Endometrial microvascular endothelial cells (primary cell): Measurements from ENCODE around the gene PDZD7. TPM values are rescaled to one million over a fixed set of nuclear protein-coding genes. Genes with fewer than 3 reads are reported as not detected.

ENCODE experiments used
- in situ Hi-C: cut with HindIII; loops from 2 replicates; pipeline ENCODE4 v1.10.0; 2017; ENCODE audit warnings: low sequenced_read_pairs, low pct_unique_long_range_greater_than_20kb; ENCODE audit errors: inconsistent ontology term
- total RNA-seq: library from RNA; depleted of rRNA; stranded (reverse); fragments of >200 nt; gene quantifications from one replicate; pipeline ENCODE4 v1.2.3, GENCODE V29; 2015; ENCODE audit errors: inconsistent ontology term

Gene PDZD7
- total RNA-seq = 1.1 TPM

GRCh38 chr10:101031128-101031795, at the start of gene PDZD7, which contains the start of gene SFXN3:
TSS of gene PDZD7 (minus strand) at chr10:101031129. CDS start at chr10:101030219, 910 bp downstream.
TSS of gene SFXN3 (plus strand) at chr10:101031234. CDS start at chr10:101034695, 3,461 bp downstream.
- in situ Hi-C loops = no loop called here

DNA sequence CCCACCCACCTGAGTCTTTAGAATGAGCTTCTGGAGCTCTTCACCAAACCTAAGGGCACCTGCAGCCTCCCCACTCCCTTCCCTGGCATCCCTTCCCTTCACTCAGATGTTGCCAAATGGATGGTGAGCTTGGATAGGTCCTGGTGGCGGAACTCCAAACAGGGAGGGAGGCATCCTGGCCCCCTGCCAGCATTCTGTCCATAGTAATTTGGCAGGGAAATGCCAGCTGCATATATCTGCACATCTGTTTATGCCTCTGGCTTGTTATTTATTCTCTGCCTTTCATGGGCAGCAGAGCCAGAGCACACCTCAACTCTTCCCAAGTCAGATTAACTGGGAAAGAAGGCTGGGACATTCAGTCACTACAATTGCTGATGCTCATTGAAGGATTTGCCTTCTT, 48.9 kb upstream of the PDZD7 start:
- in situ Hi-C loops = no loop called here

- in situ Hi-C loops = no loop called here
These were observed 45.7 kb upstream of the PDZD7 start for GRCh38 chr10:101076630-101077029.

- in situ Hi-C loops = no loop called here
These were observed 44.8 kb upstream of the PDZD7 start for GRCh38 chr10:101075775-101076174.

- in situ Hi-C loops = no loop called here
These were observed 42.7 kb upstream of the PDZD7 start for GRCh38 chr10:101073631-101074030.

DNA sequence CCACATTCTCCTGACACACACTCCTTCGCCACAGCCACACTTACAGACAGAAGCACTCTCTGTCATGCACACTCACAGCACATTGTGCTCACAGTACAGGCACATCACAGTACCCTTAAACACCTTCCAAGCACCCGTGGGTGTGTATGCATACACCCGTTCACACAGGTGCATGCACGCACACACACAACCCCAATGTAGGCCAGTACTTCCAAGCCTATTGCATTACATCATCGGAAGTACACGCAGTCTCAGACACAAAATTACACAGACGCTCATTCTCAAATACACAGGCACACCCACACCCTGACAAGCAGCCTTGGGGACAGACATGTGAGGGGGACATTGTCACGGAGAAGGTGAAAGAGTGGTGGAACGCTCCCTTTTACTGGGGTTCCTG, 42.0 kb upstream of the PDZD7 start:
- in situ Hi-C loops = no loop called here

GRCh38 chr10:101071885-101072433, 41.0 kb upstream of the PDZD7 start:
- in situ Hi-C loops = no loop called here

GRCh38 chr10:101071267-101071884, 40.4 kb upstream of the PDZD7 start:
- in situ Hi-C loops = no loop called here

DNA sequence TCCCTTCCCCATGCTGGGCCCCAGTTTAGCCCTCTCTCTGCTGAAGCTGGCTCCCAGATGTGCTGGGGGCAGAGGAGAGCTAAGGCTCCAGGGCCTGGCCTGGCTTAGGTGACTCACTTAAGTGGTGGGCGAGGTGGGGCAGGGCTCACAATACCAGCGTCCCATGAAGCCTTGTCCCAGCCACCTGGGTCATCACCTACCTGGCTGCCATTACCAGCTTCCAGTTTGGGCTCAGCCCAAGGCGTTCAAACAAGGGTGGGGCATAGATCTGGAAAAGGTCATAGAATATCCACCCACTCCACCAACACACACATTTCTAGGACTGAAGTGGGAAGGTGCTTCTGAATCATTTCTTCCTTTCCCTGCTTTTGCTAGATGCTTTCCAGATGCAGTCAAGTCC, 39.2 kb upstream of the PDZD7 start:
- in situ Hi-C loops = no loop called here

- in situ Hi-C loops = no loop called here
These were observed 38.5 kb upstream of the PDZD7 start for GRCh38 chr10:101069441-101069840.

DNA sequence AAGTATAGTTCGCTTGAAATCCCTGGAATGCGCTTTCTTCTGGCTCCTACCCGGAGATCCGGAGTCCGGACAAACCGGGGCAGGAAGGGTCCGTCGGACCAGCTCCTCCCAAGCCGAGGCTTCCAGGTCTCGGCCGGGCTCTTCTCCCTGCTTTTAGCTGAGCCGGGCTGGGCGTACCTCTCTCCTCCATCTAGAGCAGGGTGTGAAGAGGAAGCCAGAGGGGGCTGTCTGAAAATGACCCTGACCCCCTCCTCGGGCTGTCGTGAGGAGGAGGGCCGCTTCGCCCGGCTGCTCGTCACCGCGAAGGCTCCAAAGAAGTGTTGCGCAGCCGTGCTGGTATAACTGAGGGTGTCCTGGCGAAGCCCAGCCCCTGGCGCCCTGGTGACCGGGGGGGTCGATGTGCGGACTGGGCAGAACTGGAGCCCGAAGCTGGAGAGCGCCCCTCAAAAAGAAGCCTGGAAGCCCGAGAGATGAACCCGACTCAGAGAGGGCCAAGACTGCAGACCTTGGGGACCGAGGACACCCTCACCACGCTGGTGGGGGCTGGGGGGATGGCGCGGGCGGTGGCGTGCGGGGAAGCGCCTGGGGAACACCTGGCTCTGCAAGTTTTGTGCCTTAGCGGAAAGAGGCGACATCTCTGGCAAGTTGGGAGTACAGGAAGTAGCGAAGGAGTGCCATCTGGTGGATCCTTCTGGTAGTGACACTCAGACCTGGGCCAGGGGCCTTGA, 36.6 kb upstream of the PDZD7 start:
- in situ Hi-C loops = no loop called here

GRCh38 chr10:101066896-101067355, 36.0 kb upstream of the PDZD7 start:
- in situ Hi-C loops = no loop called here

GRCh38 chr10:101066146-101066895, 35.4 kb upstream of the PDZD7 start:
- in situ Hi-C loops = no loop called here

GRCh38 chr10:101065481-101066145, 34.7 kb upstream of the PDZD7 start:
- in situ Hi-C loops = no loop called here

DNA sequence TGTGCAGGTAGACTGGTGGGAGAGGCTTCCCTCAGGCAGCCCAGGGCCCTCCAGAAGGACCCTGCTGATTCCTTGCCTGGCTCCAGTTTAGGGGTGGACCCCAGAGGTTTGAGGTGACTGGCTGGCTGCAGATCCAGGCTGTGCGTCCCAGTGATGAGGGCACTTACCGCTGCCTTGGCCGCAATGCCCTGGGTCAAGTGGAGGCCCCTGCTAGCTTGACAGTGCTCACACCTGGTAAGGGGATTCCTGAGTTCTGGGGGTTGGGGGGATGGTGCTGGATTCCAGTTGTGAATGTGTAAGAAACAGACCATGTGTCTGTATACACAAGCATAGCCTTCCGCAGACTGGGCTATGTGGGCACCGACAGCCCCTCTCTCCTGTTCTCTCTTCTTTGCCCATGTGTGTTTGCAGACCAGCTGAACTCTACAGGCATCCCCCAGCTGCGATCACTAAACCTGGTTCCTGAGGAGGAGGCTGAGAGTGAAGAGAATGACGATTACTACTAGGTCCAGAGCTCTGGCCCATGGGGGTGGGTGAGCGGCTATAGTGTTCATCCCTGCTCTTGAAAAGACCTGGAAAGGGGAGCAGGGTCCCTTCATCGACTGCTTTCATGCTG, 33.6 kb upstream of the PDZD7 start:
- in situ Hi-C loops = no loop called here

GRCh38 chr10:101063548-101064414, 32.9 kb upstream of the PDZD7 start:
- in situ Hi-C loops = no loop called here

DNA sequence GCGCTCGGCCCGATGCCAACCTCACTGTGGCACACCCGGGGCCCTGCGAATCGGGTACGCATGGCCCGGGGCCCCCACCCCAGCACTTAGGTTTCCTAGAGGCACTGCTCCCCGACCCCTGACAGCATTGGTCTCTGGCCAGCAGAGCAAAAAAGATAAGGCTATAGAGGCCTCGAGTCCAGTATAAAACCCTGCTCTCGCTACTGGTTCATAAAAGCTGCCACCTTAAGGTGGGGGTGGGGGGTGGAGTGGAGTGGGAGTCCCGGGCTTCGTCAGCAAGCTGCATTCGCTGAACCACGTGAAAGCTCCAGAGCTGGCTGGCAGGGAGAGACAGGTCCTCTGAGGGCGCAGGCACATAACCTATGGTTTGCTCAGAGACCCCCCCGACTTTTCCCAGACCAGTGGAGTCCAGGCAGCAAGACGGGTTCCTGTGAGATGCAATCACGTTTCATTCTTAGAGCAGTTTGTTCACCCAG, 32.2 kb upstream of the PDZD7 start:
- in situ Hi-C loops = no loop called here
